CD14-positive monocyte (primary cell): ENCODE data around the gene DLGAP3. TPM values are rescaled to one million over a fixed set of nuclear protein-coding genes. Genes with fewer than 3 reads are reported as not detected.

Experiments
- DNase-seq, 3 donors: peaks; one replicate each; pipeline ENCODE4 v3.0.0-alpha.2; 2011 to 2022
- H2AFZ ChIP-seq: 2 replicates; pipeline ENCODE4 v1.6.0; 2012; ENCODE audit warnings: mild to moderate bottlenecking, low read depth, low read length, inconsistent platforms; ENCODE audit not compliant: insufficient read depth, poor library complexity, severe bottlenecking
- H3K27ac ChIP-seq, 2 donors: 1 replicate in 1 of 2; 2 replicates in 1 of 2; pipeline ENCODE4 v1.5.1; 2012 to 2013; ENCODE audit warnings: low read length in 2 of 2, control low read depth in 1 of 2, inconsistent platforms in 1 of 2, low read depth in 1 of 2, mild to moderate bottlenecking in 1 of 2
- H3K27me3 ChIP-seq, 2 donors: one replicate each; pipeline versions ENCODE4 v1.6.0 to v1.6.1; 2011 to 2013; ENCODE audit warnings: low read length in 2 of 2; ENCODE audit not compliant: control insufficient read depth in 2 of 2, insufficient read depth in 2 of 2
- H3K36me3 ChIP-seq, 2 donors: replicated peaks in 1 of 2; 1 replicate in 1 of 2; 2 replicates in 1 of 2; pipeline versions ENCODE4 v1.5.1 to v1.6.1; 2012 to 2013; ENCODE audit warnings: low read length in 2 of 2, control low read depth in 1 of 2, inconsistent platforms in 1 of 2, mild to moderate bottlenecking in 1 of 2; ENCODE audit not compliant: insufficient read depth in 2 of 2, control insufficient read depth in 1 of 2
- H3K4me1 ChIP-seq, 2 donors: 1 replicate in 1 of 2; 2 replicates in 1 of 2; pipeline versions ENCODE4 v1.5.1 to v1.6.1; 2012 to 2013; ENCODE audit warnings: low read length in 2 of 2, control low read depth in 1 of 2, inconsistent platforms in 1 of 2, mild to moderate bottlenecking in 1 of 2, moderate library complexity in 1 of 2; ENCODE audit not compliant: insufficient read depth in 2 of 2, control insufficient read depth in 1 of 2
- H3K4me2 ChIP-seq: replicated peaks from 2 replicates; pipeline ENCODE3; 2012; ENCODE audit warnings: low read length, moderate library complexity, mild to moderate bottlenecking; ENCODE audit not compliant: poor library complexity, severe bottlenecking; ENCODE audit errors: extremely low read depth
- H3K4me3 ChIP-seq, 3 experiments: fragments of 200-600 bp in 1 of 3; sonication (generic) in 1 of 3; replicated peaks in 1 of 3; 1 replicate in 2 of 3; 2 replicates in 1 of 3; pipeline ENCODE4 v1.5.1; 2011 to 2013; ENCODE audit warnings: low read length in 3 of 3, mild to moderate bottlenecking in 3 of 3, control low read depth in 2 of 3, low read depth in 2 of 3, inconsistent platforms in 1 of 3, moderate library complexity in 1 of 3
- H3K79me2 ChIP-seq: 2 replicates; pipeline ENCODE4 v1.6.0; 2012; ENCODE audit warnings: mild to moderate bottlenecking, control low read depth, inconsistent platforms, low read length, moderate library complexity; ENCODE audit not compliant: insufficient read depth
- H3K9ac ChIP-seq: 2 replicates; pipeline ENCODE4 v1.6.0; 2017; ENCODE audit warnings: low read length, mild to moderate bottlenecking; ENCODE audit not compliant: insufficient read depth, poor library complexity, severe bottlenecking
- H3K9me3 ChIP-seq, 2 donors: replicated peaks in 1 of 2; 1 replicate in 1 of 2; 2 replicates in 1 of 2; pipeline versions ENCODE4 v1.5.1 to v1.6.1; 2012 to 2013; ENCODE audit warnings: low read length in 2 of 2, control low read depth in 1 of 2; ENCODE audit not compliant: control insufficient read depth in 1 of 2, insufficient read depth in 1 of 2
- H4K20me1 ChIP-seq: 2 replicates; pipeline ENCODE4 v1.6.0; 2012; ENCODE audit warnings: mild to moderate bottlenecking, low read length, control low read depth, moderate library complexity; ENCODE audit not compliant: insufficient read depth
- H3K27ac Mint-ChIP-seq, 7 donors: one replicate each; pipeline ENCODE4 v1.8.0; 2020; ENCODE audit warnings: mild to moderate bottlenecking in 7 of 7, mixed read lengths in 7 of 7, moderate library complexity in 6 of 7, inconsistent platforms in 2 of 7
- H3K27me3 Mint-ChIP-seq, 3 donors: one replicate each; pipeline ENCODE4 v1.8.0; 2021 to 2022; ENCODE audit warnings: low read depth in 3 of 3, mild to moderate bottlenecking in 3 of 3, mixed read lengths in 3 of 3, moderate library complexity in 3 of 3, inconsistent platforms in 1 of 3
- H3K36me3 Mint-ChIP-seq, 2 donors: one replicate each; pipeline ENCODE4 v1.8.0; 2020; ENCODE audit warnings: mixed read lengths in 2 of 2, inconsistent platforms in 1 of 2, mild to moderate bottlenecking in 1 of 2
- H3K4me1 Mint-ChIP-seq: one replicate; pipeline ENCODE4 v1.8.0; 2020; ENCODE audit warnings: mild to moderate bottlenecking, mixed read lengths
- H3K4me3 Mint-ChIP-seq, 2 donors: one replicate each; pipeline ENCODE4 v1.8.0; 2020; ENCODE audit warnings: mild to moderate bottlenecking in 2 of 2, mixed read lengths in 2 of 2, moderate library complexity in 1 of 2
- H3K9me3 Mint-ChIP-seq, 7 donors: one replicate each; pipeline ENCODE4 v1.8.0; 2020 to 2022; ENCODE audit warnings: mixed read lengths in 7 of 7, mild to moderate bottlenecking in 6 of 7, moderate library complexity in 6 of 7, inconsistent platforms in 2 of 7
- CTCF ChIP-seq: fragments of 200-600 bp; IDR thresholded peaks from one replicate; pipeline ENCODE4 v1.8.0; 2022; ENCODE audit warnings: antibody characterized with exemption, mild to moderate bottlenecking
- WGBS: methylation state at CpG from one replicate; pipeline ENCODE4 v1.1.5; 2013; ENCODE audit warnings: missing lambda C conversion rate; ENCODE audit not compliant: insufficient coverage; 5-methylcytosine and 5-hydroxymethylcytosine counted together
- intact Hi-C, 2 donors: fragments of 100-400 bp; cut with micrococcal nuclease; formaldehyde crosslinking; loops; one replicate each; pipeline versions ENCODE4 v1.15.0 to v1.15.1; 2023
- polyA plus RNA-seq, 3 donors: library from polyadenylated mRNA; depleted of rRNA in 1 of 3; unstranded in 2 of 3; stranded (reverse) in 1 of 3; fragments of 300-500 nt in 2 of 3; fragments of >200 nt in 1 of 3; fragmentation: Illumina TruSeq in 2 of 3; gene quantifications; 1 replicate in 2 of 3; 2 replicates in 1 of 3; pipeline ENCODE4 v1.2.3, GENCODE V29; 2012 to 2021

The DLGAP3 gene
- polyA plus RNA-seq, 3 donors: 0.10 to 0.56 (median 0.16) TPM

GRCh38 chr1:34829250-34829649 lies 100.2 kb downstream of the DLGAP3 start:
- H3K36me3 Mint-ChIP-seq: no peaks in the 10 kb centered on the region
- no peak overlapping the region for H3K4me3 Mint-ChIP-seq
- Histone ChIP-seq H4K20me1 (no peaks in the 10 kb centered on the region), H3K36me3 (no peaks in the 10 kb centered on the region), H3K9ac (no peak overlapping the region), H3K4me3 (no peak overlapping the region), H3K27ac (no peak overlapping the region), H2AFZ (no peak overlapping the region), H3K4me2 (no peak overlapping the region), H3K27me3 (no peaks in the 10 kb centered on the region), H3K79me2 (no peaks in the 10 kb centered on the region), H3K4me1 (no peaks in the 10 kb centered on the region), H3K9me3 (no peaks in the 10 kb centered on the region)
- intact Hi-C loops: no loop called here
- peaks cover 4% of the 10 kb centered on the region for H3K4me1 Mint-ChIP-seq
- H3K27me3 Mint-ChIP-seq: peaks cover 0 to 9% (median 6%) of the 10 kb centered on the region in 3 donors
- no peak for DNase-seq
- no peak for TF ChIP-seq CTCF
- peaks cover 0 to 2% (median 0%) of the 10 kb centered on the region in 7 donors for H3K9me3 Mint-ChIP-seq
- no peak overlapping the region for H3K27ac Mint-ChIP-seq
- no CpG with 5 or more reads among the region's 3 CpGs for WGBS

- Histone ChIP-seq H3K27ac (no peak overlapping the region), H2AFZ (no peak overlapping the region), H3K9ac (no peak overlapping the region), H3K4me1 (no peaks in the 10 kb centered on the region), H4K20me1 (no peaks in the 10 kb centered on the region), H3K4me2 (no peak overlapping the region), H3K79me2 (no peaks in the 10 kb centered on the region), H3K27me3 (no peaks in the 10 kb centered on the region), H3K4me3 (no peak overlapping the region), H3K9me3 (no peaks in the 10 kb centered on the region), H3K36me3 (no peaks in the 10 kb centered on the region)
- intact Hi-C loops: no loop called here
- H3K27me3 Mint-ChIP-seq: peaks cover 0 to 9% (median 6%) of the 10 kb centered on the region in 3 donors
- no peaks in the 10 kb centered on the region for H3K36me3 Mint-ChIP-seq
- H3K4me1 Mint-ChIP-seq: peaks cover under 1% of the 10 kb centered on the region
- peaks cover 0 to 3% (median 2%) of the 10 kb centered on the region in 7 donors for H3K9me3 Mint-ChIP-seq
- H3K4me3 Mint-ChIP-seq: no peak overlapping the region
- WGBS: no CpG with 5 or more reads among the region's 2 CpGs
- TF ChIP-seq CTCF: no peak
- no peak for DNase-seq
- H3K27ac Mint-ChIP-seq: peak overlapping the region in 1 of 7 donors; percentile 79
Observed at GRCh38 chr1:34828611-34829010, 100.8 kb downstream of the DLGAP3 start.
